GM19438 (cell line): ENCODE data around the gene PIP5K1B.

Source experiments
- ATAC-seq: cut with Tn5 transposase; IDR thresholded peaks from one replicate; pipeline ENCODE4 v1.9.1; 2021; ENCODE audit warnings: low read depth; ENCODE audit not compliant: unreplicated experiment

The PIP5K1B gene

DNA sequence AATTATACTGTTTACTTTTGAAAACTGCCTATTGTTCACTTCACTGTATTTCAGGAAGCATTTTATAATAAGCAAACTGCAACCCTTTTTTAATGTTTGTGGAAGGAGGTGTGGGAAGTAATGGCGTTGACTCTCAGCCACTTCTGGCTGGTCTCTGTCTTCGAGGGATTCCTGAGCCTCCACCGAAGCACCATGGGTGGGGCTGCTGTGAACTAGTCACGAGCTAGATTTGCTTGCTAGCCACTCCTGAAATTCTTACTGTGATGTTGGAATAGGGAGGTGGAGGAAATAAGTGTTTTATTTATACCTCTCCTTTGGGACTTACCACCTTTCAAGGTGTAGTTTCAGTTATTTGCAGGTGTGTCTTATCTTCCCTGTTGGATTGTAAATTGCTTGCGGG, 26.8 kb downstream of the PIP5K1B start:
- ATAC-seq = no peak

DNA sequence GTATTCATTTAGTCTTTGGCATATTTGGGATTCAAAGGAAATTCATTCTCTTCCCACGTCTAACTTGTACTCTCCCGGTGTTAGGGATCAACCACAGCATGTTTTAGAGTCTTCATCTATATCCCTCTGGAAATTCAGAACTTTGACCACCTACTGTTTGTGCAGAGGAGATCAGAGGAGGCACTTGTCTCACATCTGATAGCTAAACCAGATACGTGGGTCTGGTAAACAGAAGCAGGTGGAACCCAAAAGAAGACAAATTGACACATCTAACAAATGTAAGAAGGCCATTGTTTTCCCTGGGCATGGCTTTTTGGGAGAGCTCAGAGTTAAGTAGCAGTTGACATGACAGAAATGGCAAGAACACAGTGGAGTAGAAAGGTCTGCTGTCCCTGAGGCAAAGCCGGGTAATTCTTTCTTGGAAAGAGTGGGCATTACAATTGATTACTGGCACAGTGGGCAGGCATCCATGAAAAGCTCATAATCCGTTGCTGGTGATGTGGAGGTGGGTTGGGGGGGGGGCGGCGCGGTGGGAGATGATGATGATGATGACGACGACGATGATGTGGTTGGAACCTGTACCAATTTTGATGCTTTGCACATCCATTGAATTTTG, 27.5 kb downstream of the PIP5K1B start:
- ATAC-seq = no peak

DNA sequence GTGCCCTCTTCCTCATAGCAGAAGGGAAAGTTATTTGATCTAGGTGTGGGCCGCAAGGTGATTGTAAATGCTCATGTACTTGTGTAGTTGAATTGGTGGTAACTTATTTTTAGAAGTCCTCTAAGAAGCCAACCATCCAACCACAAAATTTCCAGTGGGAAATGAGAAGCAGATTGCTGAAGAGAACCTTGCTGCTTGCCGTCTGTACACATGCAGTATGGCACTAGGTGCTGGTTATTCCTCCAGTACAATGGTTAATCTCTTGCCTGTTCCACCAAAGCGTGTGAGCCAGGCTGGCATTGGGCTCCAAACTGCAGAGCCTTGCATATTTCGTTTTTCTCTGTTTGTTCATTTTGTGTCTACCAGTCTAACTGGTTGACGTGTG, 28.0 kb downstream of the PIP5K1B start:
- no peak for ATAC-seq

DNA sequence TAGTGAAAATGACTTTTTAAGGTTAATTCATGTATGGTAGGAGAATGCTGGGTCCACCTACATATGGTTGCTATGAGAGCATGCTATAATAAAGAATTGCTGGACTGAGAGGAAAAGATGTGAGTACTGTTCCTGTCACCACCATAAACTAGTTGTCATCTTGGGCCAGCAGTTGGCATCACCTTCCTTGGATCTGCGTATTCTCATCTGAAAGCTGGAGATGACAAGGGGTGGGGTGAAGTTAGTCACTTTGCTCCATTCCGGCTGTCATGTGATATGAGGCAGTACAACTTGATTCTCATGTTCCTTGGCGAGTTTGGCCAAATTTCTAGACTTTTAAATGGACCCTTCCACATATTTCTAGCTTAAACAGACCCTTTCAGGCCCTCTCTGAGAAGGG, 33.3 kb downstream of the PIP5K1B start:
- ATAC-seq = no peak

DNA sequence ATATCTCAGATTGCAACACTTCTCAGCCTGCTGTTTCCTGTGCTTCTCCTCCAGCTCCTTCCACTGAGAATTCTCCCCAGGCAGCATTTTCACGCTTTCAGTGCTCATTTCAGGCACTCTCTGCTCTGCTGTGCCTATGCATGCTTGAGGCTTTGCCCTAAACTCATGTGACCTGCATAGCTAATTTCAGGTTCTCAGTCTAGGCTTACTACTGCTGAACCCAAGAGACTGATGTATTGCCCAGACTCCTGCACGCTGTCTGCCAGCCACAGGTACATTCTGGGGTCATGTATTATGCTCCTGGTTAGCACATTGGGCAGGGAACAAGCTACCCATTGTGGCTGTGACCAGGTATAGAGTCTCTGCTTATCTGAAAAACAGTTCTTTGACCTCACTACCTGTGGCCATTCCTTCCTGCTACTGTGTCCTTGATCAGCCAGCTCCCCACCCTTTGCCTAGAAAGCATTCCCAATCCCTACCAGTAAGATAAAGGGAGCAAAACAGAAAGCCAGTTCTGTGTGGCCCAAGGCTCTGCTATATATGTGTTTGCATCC, 34.7 kb downstream of the PIP5K1B start:
- no peak for ATAC-seq

DNA sequence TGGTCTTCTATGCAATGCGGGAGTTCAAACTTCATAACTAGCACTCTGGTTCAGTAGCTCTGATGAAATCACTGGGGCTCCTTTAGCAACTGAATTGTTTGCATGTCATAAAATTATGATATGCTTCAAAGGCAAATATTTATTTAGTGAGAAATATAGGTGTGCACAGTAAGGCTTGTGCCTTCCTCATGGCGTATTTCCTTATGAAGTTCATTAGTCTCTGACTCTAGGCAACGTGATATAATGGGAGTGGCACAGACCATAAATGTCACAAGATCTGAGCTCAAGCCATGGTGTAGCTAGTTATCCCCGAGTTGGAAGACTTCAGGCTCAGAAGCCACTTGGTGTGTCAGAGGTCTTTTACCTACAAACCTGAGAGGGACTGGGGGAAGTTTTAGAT, 35.5 kb downstream of the PIP5K1B start:
- ATAC-seq = no peak

DNA sequence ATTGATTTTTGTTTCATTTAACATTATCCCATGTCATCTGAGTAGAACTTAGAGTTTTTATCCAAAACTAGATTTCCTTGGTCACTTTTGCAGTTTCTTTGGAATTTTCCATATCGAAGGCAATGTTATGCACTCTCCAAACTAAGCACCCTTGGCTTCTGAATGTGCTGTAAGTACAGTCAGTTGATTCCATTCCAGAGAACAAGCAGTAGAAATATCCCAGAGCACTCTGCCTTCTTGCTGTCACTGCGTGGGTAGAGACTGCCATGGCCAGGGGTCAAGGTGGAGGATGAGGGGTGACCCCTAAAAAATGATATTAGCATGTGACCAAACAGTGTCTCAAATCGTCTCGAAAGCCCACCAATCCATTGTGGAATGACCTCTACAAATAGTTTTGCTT, 36.2 kb downstream of the PIP5K1B start:
- ATAC-seq = no peak

DNA sequence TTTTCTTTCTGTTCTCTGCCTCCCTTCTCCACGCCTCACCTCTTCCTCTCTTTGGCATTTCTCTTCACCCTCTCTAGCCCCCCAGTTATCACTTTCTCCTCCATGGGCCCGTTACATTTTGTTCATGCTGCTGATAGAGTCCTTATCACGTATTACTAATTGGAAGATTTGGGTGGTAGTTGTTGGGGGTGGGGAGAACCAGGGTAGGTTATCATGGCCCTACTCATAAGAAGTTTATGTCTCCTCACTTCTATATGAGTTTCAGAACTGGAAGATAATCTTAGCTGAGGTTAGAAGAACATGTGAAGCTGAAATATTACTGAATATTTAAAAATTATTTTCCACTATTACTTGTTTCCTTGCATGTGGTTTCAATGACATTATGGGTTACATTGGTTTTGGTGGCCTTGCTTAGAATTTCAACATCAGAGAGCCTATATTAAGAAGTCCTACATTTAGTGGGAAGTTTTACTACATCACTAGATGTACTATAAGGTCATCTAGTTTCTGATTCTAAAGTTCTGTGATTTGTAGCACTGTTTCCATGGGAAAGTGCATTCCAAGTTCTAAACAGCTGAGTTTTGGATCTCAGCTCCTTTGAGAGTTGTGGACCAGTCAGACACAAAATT, 36.8 kb downstream of the PIP5K1B start:
- no peak for ATAC-seq

DNA sequence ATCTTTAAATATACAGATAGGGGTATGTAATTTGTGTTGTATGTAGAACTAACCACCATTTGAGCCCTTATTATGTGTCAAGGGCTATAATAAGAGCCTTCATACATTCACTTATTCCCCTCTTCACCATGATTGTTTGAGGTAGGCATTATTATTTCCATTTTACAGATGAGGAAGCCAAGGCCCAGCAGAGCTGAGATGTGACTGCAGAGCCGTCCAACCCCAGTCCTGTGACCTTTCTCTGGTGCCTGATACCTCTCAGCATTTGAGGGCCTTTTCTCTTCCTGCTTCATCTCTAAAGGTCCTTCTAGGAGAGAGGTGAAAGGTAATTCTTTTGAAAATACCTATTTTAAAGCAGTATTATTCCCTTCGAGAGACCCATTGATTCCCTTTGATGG, 37.3 kb downstream of the PIP5K1B start:
- no peak for ATAC-seq

DNA sequence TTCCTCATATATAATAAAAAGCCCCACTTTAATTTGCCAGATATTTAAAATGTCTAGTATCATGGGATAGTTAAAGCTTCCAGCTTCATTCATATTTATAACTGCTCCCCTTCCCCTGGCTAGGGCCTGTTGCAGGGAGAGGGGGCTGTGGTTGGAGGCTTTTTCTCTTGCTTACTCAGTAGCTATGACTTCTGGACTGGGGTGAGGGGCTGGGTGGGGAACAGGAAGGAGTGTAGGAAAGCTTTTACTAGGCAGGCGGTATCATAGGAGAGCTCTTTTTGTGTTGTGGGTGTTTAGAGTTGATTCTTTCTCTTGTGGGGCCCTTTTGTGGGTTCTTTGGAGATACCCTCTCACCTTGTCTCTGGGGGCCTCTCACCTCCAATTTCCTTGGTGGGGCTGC, 39.4 kb downstream of the PIP5K1B start:
- no peak for ATAC-seq

DNA sequence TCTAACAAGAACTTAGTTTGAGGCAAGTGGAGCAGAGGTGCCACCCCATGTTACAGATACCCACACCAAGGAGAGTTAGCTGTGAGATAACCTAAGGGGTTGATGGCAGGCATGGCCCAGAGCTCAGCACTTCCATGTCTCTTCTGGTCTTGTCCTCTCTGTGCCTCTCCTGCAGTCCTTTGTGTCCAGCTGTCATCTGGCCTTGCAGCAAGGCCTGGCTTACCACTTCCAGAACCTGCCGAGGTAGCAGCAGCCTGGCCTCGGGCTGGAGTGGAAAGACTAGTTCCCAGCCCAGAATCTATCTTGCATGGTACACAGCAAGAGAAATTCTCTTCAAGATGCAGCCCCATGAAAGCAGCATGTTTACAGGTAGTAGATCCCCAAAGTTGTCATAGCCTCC, 41.5 kb downstream of the PIP5K1B start:
- no peak for ATAC-seq

DNA sequence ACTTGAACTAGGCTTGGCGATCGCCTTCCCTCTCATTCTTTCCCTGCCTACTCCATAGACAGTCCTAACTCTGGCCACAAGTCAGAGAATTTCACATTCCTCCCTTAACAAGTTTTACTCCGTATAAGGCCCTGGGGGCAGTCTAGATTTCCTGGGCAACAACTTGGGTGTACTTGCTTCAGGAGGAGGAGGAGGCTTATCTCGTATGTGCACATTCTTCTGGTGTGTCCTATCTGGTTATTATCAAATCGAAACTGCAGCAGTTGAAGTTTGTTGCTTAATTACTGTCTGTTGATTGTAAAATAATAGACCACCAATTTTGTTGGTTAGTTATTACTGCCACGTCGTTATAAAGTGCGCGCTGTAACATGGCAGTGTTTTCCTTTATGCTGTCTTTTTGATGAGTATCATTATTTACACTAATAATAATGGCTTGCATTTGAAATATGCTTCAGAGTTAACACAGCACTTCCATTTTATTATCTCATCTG, 42.0 kb downstream of the PIP5K1B start:
- no peak for ATAC-seq

DNA sequence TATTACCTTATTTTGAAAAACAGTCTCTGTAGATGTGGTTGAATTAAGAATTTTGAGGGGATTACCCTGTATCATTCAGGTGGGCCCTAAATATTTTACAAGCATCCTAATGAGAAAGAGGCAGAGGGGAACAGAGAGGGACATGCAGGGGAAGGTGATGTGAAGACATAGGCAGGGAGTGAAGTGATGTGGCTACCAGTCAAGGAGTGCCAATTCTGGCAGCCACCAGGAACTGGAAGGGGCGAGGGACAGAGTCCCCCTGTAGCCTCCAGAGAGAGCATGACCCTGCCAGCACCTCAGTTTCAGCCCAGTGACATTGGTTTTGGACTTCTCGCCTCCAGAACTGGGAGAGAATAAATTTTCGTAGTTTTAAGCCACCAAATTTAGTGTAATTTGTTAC, 44.1 kb downstream of the PIP5K1B start:
- ATAC-seq = no peak

DNA sequence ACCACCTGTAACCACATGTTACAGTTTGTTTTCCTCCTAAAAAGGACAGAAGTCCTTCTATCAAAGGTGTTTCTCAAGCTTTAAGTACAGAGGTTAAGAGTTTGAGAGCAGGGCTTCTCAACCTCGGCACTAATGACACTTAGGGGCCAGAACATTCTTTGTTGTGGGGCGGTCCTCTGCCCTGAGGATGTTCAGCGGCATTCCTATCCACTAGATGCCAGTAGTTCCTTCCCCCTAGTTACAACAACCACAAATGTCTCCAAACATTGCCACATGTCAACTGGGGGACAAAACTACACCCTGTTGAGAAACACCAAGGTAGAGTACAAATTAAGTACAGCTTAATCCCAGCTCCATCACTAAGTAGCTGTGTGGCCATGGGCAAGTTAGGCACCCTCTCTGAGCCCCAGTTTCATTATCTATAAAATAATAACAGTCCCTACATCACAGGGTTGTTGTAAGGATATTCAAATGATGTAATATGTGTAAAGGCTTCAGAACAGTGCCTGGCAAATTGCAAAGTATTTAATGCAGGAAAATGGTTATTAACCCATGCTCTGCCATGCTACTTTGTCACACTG, 44.6 kb downstream of the PIP5K1B start:
- ATAC-seq = no peak

DNA sequence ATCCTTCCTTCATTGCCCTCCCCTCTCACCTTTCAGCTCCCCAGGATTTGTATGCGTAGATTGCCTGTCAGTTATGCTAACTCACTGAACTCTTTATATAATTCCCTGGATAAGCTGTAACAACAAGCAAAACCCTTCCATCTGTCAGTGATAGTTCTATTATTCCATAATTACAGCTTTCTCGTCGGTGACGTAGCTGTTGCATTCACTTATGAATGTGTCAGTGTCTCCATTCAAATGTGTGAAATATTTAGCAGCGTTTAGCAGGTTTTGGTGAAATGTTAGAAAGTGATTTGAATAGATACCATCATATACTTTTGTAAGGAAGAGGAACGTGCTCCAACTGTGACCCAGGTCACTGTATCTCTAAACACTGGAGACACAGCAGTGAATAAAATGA, 45.2 kb downstream of the PIP5K1B start:
- ATAC-seq = no peak

DNA sequence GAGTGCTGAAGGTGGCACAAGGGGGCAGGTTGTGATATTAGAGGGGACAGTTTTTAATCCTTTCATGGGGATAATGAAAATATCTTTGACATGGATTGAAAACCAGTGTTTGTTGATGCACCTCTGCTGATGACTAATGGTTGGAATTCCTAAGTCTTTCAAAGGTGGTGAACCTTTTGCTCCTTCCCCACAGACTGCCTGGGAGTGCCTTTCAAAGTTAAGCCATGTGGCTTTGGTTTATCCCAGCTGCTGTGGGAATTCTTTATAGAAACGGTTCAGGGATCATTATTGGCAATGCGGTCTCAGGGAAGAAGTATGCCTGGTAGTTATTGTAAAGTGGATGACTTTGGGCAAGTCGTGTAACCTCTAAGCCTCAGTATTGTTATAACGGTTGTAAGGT, 45.7 kb downstream of the PIP5K1B start:
- no peak for ATAC-seq

DNA sequence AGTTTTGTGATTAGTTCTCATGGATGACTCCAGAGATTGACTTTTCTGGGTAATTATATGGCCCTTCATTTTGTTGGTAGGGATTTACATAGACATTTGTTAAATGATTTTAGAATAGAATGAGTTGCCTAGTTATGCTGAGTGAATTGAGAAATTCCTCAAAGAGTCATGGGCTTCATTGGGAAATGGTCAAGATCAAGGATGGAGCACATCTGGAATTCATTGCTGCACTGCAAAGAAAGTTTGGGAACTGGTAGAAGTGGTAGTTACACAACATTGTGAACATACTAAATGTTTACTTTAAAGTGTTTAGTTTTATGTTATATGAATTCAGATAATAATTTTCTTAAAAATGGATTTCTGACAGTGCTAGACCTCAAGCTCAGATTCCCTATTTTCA, 46.5 kb downstream of the PIP5K1B start:
- ATAC-seq = no peak

DNA sequence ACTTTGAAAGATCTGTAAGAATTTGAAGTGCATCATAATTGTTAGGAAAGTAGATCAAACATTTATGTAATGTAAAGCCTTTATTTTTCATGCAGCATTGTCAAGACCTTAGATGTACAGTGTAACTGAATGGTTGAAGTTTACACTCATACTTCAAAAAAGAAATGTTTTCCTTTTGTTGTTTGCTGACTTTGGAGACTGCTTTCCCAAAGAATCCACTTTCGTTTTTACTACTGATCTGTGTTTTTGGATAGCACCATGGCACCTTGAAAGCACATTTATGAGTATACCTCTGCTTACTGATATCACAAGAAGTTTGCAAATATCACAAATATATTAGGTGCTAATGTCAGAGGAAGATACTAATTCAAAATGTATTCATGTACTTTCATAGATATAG, 50.0 kb downstream of the PIP5K1B start:
- no peak for ATAC-seq

DNA sequence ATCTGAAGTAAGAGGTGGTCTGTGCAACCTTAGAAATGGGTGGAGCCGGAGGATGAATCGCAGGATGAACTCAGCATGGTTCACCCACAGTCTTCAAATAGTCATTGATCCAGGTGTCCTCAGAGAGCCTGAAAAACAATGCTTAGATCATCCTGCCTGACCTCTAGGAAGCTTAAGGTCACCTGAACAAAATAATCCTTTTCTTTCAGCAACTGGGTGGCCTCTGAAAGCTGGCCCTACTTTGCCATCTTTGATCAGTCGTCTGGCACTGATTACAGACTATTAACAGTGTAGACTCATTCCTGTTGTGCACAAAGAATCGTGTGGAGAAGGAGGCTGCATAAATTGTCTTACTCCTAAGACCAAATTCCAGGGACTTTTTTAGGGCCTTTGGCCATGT, 50.7 kb downstream of the PIP5K1B start:
- no peak for ATAC-seq

DNA sequence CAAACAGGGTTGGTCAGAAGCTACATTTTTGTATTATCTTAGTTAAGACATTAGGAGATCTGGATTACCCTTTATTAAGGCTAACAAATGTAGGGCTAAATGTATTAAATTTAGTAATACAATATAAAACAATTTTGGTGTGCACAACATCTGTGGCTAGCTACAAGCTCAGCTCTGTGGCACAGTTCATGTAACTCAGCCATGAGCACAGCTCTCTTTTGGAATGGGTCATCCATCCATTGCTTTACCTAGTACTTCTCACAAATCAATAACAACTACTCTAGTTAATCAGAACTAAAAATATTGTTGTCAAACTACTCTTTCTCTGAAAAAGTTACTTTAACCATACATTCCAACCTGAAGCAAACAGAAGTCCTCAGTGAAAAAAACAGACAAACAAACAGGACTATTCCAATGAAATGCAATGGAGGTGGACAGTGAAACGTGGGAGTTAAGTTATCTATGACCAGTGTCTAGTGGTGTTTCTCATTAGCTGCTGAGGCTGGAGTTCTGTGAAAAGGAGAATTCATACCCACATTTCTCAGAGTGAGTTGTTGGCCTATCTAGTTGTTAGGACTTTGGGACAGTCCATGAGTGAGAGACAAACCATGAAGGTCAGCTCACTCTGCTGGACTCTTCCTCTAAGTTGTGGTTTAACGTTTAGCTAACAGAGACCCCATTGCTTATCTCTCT, 55.1 kb downstream of the PIP5K1B start:
- ATAC-seq = no peak

DNA sequence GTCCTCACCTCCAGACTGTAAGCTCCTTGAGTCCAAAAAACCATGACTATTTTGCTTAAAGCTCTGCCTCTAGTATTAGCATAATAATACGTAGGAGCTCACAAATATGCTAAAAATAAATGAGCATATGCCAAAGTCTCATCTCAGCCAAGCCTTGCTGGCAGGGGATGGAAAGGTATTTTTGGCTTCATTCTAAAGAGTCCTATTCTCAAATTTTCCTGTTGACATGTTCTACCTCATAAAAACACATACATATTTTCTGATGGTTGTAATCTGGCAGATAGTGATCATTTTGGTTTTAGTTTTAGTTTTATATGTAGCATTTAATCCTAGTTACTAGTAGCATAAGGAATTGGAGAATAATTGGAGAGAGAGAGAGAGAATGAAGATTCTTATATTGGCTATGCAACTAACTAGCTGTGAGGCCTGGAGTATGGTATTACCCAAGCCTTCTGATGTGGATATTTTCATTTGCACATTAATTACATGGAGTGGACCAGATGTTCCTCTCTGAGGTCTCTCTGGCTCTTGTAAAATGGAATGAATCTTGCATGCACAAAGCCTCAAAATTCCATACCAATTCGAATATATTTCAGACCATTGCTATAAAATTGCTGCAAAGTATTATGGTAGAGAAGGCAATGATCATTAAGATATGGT, 55.8 kb downstream of the PIP5K1B start:
- ATAC-seq = no peak
